Stimulated activated CD4-positive, alpha-beta T cell treated with anti-CD3 and anti-CD28 coated beads, Interleukin-1b, Interleukin-23, amount 100 ng/mL, for 1 hour (primary cell): ENCODE measurements around the gene HOOK1.
A peak's percentile ranks its signal among the peaks of the same experiment; 100 is the strongest.

ENCODE experiments used
- DNase-seq, 2 donors: peaks; one replicate each; pipeline ENCODE4 v3.0.0-alpha.2; 2020; ENCODE audit warnings: low read depth in 2 of 2

The HOOK1 gene

DNA sequence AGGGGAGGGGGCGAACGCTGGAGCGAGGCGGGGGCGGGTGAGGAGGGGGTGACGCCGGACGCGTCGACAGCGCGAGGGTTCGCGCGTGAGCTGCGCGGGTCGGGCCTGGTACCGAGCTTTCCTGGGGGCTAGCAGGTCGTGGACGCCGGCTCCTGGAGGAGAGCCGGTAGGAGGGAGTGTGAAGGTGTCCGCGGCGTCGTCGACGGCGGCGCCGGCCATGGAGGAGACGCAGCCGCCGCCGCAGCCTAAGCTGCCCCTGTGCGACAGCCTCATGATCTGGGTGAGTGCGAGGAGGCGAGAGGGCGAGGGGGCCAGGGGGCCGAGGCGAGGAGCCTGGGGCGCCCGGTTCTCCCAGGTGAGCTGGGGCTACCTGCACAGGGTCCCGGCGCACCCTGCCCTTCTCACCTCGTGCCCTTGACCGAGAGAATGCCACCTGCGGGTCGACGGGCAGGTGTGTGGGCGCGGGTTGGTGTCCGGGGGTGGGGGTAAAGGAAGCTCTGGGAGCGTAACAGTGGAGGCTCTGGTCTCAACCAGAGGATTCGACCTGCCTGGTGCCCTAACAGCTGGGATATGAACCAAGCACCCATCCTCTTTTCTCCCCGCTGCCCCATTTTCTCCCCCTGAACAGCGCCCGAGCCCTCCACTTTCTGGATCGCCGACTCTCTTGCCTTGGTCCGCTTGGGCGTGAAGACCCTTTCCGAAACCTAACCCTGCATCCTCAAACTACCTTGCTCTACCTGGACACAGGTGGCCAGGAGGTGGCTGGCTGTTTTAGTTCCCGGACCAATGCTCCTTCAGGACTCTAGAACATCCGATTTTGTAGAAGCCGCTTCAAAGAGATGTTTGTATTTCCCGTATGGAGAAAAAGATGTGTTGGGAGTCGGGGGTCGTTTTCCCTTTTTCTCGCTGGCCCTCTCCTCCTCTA lies at the start of gene HOOK1:
Gene HOOK1 (plus strand): TSS at position 49 of the 925 bp plus-strand sequence. CDS start 169 bp downstream, at position 218.
- DNase-seq, result peak in 1 of 2 donors; percentile 10

DNA sequence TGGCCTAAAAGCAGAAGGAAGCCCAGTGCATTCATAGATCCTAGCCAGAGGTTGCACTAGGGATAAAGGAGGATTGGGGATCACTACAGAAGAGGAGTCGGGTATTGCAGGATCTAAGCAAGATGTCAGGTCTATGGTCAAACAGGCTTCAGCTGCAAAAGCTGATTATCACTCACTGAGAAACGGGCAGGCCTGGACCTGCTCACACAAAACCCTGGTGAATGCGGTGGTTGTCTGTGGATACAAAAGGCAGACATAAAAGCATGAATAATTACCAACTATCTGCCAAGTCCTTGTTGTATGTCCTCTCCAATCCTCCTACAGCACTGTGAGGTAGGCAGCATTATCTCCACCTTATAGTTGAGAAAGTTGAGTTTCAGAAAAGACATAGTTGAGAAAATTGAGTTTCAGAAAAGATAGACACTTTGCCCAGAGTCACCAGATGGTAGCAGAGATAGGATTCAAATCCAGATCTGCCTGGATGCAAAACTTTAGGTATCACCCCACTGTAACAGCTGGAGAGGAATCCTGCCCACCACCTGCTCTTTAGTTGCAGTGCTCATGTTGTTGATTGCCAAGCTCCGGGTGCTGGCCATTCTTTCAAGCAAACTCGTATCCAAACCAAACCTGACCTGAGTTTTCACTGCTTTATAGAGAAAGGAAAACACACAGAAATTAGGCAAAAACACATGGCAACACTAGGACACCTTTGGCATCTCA lies 49.6 kb upstream of the HOOK1 start:
- no peak for DNase-seq

DNA sequence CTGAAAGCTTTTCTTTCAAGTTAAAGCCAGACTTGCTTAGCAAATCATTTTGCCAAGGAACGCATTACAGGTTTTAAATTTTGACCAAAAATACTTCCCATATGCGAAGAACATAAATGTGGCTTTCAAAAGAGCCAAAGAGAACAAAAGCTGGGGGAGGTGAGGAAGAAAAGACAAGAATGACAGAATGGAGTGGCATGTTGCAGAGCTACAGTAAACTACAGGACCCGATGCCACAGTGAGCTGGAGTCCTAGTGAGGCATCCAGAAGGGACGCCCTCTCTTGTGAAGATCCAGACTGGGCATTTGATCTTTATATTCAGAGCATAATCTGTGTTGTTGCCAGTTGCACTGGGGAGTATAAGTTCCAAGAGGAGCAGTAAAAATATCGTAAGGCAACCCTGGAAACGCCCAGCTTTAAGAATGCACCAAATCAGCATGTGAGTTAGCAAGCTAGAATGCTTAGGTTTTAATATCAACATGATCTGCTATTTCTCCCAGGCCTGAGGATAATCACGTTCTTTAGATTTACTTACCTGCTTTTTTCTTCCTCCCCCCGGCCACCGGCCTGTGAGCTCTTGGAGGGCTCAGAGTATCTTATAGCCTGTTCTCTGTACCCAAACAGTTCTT lies 48.4 kb upstream of the HOOK1 start:
- no peak for DNase-seq

DNA sequence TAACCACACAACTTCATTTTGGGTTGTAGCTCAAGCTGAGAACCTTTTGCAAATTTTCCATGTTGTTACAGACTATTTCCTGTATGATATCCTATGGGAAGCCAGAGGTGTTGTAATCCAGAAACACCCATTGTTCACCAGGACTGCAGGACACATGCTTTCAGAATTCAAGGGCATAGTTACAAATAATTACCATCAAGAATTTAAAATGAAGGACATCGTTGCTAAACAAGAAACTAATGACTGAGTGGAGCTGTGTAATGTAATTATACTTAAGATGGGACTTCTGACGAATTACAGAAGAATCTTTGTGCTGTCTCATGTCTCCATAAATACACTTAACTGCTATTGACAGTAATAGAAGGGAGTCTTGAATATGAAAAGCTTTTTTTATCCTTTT lies 47.6 kb upstream of the HOOK1 start:
- DNase-seq, result no peak

DNA sequence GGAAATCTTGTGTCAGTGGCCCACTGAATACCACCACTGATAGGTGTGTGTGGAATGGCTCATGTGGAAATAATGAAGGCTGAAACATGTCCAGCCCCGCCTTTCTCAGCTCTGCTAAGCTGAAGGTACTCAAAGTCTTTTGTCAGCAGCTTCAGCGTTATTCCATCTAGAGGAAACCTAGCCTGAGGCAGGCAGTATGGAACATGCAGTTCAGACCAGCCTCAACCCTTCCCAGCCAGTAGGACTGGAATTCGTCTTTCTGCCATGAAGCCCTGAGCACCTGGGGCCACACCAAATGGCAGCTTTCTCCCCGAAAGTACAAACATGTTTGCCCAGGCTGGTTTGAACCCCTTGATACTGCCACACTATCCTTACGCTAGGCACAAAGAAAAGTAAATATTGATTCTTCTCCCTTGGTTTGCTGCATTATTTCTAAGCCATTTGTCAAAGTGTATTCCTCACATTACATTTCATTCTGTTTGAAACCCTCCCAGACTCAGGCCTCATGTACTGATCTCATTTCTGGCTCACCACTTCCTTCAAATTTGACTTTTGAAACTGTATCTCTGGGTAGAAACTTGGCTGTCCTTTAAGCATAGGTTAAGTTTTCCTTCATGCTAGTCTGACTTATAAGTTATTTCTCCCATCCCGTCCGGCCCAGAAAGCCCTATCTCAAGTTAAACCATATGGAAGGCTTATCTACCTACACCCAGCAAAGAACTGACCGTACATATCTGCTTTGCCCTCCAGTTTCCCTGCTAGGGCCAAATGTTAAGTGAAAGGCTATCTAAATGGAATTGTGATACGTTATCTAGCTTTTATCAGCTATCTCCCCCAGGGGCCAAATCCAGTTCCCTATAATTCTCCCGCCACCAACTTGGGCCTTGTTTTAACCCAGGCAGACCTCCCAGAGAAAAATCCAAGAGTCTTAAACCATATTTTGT lies 45.7 kb upstream of the HOOK1 start:
- DNase-seq, result no peak

DNA sequence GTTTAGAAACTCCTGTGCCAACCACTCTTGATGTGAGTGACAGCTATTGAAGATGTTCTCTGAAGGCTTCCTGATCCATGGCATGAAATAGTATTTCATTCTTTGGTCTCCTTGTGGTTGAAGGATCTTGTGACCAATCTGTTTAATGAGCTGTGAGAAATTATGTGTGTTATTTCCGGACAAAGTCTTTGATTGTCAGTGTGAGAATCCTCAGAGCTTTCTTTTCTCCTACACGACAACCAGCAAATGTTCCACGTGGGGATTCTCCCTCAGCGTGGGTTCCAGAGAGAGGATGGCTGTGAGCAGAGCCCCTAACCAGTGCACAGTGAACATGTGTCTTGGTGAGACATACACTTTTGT lies 45.0 kb upstream of the HOOK1 start:
- no peak for DNase-seq

DNA sequence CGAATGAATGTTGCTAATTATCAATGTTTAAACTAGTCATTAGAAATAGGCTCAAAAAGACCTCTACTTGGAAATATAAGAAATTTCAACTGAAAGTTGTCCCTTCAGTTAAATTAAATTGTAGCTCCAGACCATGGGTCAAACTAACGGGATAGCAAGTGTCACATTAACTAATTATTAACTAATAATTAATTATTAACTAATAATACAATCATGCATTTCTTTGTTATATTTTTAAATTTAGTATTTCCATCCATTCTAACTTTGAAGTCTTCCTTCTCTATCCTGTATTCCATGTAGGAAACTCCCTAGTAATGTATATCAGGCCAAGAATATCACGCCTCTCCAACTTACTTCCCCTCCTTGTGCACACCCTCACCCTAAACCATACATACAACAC lies 43.4 kb upstream of the HOOK1 start:
- DNase-seq, result no peak

DNA sequence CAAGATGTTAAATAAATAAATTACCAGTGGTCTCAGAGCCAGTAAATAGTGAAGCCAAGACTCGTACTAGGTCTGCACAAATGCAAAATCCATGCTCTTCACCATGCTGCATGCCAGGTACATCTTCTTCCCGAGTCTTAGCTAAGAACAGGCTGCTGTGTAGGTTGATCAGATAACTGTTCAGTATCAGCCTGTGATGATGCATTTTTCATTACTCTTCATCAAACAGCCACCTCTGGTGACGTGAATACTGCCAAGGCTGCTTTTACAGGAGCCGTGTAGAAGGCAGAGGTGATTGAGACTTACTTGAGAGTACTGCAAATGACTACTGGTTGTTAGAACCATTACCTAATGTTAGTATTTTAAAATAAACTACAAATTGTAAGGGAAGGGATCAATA lies 39.3 kb upstream of the HOOK1 start:
- DNase-seq, result no peak

DNA sequence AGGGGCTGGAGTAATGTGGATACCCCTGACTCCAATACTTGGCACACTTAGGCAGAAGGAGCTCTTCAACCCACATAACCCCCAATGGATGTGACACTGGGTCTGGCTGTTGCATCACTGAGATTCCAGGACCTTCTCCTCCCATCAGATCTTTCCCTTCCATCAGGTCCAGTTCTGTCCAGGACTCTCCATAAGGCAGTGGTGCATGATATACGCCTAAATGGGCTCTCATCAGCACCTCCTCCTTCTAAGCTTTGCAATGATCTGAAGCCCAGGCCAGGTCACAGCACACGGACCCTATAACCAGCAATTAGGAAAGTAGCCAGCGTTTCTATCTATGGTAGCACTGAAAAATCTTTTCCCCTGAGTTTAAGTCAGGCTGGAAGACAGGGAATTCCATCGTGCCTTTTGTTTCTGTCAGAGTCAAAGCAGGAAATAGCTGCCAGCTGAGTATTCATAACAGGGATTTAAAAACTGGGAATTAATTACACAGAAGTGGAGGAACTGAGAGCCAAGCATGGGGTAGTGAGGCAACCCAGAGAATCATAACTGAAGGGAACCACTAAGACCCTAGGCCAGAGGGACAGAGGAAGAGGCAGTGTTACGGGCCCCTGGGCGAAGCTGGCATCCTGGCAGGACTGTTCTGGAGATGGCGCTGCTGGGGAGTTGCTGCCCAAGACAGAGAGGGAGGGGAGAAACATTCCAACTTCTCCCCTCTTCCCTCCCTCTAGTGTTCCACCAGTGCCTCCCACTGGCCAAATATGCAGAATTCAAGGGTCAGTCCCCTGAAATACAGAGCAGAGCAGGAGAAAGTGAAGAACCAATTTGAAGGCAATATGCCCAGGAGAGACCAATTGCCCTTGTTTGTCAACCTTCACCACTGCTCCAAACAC lies 37.5 kb upstream of the HOOK1 start:
- DNase-seq, result no peak

DNA sequence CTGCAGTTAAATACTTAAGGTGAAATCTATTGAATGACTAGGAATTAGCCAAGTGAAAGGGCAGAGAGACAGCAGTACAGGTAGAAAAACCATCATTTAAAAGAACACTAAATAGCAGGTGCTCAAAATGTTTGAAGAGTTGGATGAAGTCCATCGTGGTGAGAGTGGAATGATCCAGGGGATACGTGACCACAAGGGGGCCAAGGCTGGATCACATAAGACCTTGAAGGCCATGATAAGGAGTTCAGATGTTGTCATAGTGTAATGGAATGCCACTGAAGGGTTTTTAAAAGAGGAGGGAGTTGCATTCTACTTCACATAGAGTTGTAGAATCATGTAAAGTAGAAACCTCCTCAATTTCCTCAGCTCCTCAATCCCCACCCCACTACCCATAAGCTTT lies 34.8 kb upstream of the HOOK1 start:
- DNase-seq, result no peak

DNA sequence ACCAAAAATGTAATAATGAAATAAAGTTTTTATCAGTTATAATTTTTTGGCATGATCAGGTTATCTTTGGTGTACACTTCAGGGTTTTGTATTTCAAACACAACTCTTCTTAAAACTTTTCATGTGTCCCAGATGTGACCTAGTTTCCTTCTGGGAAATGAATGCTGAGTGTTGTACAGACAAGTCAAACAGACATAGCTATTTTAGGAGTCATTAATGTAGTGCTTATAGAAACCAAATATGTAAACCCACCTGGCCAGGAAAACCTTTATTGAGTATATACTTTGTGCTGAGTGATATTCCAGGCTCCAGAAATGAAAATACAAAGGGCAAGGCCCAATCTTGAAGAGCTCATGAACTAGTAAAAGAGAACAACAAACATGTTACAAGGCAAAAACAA lies 25.9 kb upstream of the HOOK1 start:
- DNase-seq, result no peak

DNA sequence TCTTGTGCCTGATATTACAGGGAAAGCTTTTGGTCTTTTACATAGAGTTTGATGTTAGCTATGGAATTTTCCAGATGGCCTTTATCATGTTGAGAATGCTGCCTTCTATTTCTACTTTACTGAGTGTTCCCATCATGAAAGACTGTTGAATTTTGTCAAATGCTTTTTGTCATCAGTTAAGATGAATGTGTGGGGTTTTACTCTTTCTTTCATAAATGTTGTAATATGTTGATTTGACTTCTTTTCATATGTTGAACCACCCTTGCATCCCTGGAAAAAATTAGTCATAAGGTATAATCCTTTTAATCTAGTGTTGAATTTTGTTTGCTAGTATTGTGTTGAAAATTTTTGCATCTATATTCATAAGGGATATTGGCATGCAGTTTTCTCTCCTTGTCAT lies 16.1 kb upstream of the HOOK1 start:
- no peak for DNase-seq

DNA sequence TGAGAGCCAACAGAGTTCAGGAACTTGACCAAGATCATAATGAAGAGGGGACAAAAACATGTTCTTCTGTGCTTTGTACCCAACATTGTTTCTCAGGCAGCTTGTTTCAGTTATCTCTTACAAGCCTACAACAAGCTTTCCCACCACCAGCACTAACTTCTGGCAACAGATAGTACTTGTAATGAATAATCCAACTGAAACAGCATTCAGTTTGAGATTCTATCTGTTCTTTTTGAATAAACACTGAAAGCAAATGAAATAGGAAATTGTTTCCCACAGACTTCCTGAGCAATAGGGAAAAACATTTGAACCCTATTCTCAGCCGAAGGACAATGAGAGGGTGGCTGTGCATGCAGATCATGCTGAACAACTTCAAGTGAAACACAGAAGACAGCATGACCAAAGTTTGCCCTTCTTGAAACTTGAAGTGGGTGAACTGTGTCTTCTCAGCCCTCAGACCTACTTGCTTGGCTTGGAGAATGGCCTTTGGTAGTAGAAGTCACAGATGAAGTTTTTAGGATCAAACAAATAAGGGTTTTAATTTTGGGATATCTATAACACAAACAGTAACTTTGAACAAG lies 11.2 kb upstream of the HOOK1 start:
- DNase-seq, result no peak

DNA sequence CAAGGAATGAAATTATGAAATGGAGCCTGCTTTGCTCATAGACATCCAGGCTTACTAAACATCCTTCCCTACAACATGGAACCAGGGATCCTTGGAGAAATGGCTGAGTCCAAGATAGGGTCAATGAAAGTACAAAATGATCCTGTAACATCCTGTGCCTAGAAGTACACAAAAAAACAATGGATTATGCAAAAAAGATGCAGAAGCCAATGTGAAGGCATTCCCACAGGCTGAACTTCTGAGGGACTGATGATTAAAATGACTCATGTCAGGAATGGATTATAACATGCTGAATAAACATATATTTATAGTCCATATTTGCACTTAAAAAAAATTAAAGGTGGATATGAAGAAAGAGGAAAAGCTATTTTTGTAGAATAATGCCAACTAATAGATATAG lies 10.4 kb upstream of the HOOK1 start:
- no peak for DNase-seq

DNA sequence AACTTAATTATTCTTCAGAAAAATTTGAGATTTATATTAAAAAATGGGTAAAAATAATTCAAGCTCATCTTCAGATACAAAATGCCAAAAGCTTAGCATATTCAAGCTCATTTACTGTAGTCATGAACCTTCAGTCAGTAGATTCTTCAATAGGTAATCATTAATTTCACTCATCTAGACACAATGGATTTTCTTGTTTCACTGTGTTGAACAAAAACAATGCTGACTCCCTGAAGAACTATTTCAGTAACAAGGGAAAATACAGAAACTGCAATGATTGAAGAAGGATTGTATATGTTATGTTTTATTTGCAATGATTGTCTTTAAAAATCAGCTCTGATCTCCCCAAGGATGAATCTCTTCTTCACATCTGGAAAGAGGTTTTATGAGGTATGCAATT lies 9.2 kb upstream of the HOOK1 start:
- DNase-seq, result no peak

DNA sequence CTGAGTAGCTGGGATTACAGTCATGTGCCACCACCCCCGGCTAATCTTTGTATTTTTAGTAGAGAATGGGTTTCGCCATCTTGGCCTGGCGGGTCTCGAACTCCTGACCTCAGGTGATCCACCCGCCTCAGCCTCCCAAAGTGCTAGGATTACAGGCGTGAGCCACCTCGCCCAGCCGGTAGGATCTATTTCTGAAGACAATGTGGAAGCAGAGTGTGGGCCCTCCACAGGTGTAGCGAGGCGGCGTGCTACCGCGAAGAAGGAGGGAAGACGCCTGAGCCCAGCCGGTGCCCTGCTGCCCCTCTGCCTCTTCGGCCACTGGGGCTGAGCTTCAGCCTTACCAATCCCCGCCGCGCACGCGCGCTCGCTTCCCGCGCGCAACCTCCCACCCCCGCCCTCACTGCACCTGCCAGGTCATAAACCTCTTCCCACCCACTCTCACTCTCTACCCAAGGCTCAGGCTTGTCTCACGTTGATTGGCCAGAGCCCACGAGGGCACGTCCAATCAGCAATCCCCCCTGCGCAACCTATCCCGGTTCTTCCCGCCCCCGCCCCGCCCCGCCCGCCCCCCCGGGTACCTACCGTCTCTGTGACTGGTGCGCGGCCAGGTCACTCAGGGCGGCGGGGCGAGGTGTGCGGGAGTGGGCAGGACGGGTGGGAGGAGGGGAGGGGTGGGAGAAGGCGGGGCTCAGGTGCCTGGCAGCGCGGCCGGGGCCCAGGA lies 409 bp upstream of the HOOK1 start:
- DNase-seq, result peak; percentile 64 to 80

DNA sequence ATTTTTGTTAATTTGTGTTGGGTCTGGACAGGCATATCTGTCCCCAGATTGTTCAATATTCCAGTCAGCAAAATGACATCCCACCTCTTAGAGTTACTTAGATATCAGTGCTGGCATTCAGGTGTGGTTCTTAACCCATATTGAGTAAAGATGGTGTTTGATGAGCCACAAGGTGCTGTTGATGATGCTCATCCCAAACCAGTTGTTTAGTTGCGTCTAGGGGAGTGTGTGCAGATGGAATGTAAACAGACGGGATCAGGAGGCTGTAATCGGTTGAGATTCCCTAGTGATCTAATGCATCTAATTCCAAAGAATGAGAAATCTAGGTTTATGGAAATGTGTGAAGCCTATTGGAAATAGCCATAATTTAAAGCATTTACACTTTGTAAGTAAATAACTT lies 1.1 kb downstream of the HOOK1 start:
- DNase-seq, result no peak

DNA sequence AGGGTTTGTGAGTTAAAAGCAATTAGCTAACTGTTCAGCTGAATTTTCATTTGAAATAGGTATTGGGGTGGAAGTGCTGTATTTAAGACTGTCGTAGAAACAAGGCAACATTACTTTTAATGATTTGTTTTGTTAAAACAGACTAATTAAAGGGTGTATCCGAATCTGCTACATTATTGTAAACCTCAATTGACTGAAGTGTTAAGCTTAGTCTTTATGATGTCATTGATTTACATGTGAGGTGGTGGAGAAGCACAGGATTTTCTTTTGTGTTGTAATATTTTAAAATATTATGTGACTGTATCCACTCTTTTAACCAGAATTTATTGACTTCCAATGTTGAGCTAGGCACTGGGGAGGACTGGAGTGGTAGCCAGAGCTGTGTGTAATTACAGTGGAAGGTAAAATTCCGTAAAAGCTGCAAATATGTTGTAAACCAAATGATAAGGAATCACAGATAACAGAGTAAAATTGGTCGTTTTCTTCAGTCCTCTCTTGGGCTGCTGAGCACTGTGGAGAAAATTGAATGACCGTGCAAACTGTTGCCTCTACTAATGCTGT lies 1.6 kb downstream of the HOOK1 start:
- DNase-seq, result no peak
